Fibroblast of the aortic adventitia (primary cell): ENCODE results near the gene PKDCC. TPM values are rescaled to one million over a fixed set of nuclear protein-coding genes. Genes with fewer than 3 reads are reported as not detected.
"Not testable (repeated sequence)": the region's sequence is repeated elsewhere in the genome, so short reads cannot be mapped to it uniquely, and the experiment has no call there.

Experiments used
- DNase-seq: peaks from one replicate; pipeline ENCODE4 v3.0.0-alpha.2; 2010; ENCODE audit warnings: low read depth
- H3K4me3 ChIP-seq: 2 replicates; pipeline ENCODE4 v1.5.1; 2011; ENCODE audit warnings: low read depth, mild to moderate bottlenecking, control low read depth, low read length, moderate library complexity
- total RNA-seq: library from RNA; depleted of rRNA; stranded (reverse); fragments of >200 nt; gene quantifications from 2 replicates; pipeline ENCODE4 v1.2.3, GENCODE V29; 2012; ENCODE audit warnings: low replicate concordance
- TF ChIP-seq, protein P1 (sequence below): IDR thresholded peaks from 2 replicates; pipeline ENCODE4 v1.5.1; 2011; ENCODE audit warnings: mild to moderate bottlenecking, low read length, control low read depth, inconsistent platforms; ENCODE audit not compliant: insufficient read depth

Gene PKDCC
- total RNA-seq, 1 donor: 19.7 TPM

DNA sequence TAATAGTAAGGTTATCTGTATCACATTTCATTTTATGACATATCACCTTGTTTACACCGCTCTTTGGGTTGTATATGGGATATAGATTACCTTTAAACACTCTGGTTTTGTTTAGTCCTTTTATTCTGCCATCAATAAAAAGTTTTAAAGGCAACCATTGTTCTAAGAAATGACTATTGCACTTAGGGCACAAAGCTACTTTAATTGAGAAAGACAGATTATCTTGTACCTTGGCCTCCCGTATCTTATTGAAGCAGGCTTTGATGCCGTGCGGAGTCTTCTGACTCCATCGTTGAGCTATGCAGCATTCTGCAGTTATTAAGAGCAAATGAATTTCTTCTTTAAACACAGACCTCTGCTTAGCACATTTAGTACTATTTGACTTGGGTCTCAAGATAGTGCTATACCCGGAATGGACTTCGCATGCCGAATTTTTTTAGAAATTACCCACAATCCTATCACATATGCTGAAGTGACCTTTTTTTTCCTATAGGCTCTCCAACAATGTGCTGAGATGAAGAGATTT, 16.7 kb downstream of the PKDCC start:
- DNase-seq: peak; percentile 88
- TF ChIP-seq, protein P1, sequence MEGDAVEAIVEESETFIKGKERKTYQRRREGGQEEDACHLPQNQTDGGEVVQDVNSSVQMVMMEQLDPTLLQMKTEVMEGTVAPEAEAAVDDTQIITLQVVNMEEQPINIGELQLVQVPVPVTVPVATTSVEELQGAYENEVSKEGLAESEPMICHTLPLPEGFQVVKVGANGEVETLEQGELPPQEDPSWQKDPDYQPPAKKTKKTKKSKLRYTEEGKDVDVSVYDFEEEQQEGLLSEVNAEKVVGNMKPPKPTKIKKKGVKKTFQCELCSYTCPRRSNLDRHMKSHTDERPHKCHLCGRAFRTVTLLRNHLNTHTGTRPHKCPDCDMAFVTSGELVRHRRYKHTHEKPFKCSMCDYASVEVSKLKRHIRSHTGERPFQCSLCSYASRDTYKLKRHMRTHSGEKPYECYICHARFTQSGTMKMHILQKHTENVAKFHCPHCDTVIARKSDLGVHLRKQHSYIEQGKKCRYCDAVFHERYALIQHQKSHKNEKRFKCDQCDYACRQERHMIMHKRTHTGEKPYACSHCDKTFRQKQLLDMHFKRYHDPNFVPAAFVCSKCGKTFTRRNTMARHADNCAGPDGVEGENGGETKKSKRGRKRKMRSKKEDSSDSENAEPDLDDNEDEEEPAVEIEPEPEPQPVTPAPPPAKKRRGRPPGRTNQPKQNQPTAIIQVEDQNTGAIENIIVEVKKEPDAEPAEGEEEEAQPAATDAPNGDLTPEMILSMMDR: no peak
- no peak overlapping the region for H3K4me3 ChIP-seq

DNA sequence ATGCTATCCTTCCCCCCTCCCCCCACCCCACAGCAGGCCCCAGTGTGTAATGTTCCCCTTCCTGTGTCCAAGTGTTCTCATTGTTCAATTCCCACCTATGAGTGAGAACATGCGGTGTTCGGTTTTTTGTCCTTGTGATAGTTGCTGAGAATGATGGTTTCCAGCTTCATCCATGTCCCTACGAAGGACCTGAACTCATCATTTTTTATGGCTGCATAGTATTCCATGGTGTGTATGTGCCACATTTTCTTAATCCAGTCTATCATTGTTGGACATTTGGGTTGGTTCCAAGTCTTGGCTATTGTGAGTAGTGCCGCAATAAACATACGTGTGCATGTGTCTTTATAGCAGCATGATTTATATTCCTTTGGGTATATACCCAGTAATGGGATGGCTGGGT, 17.9 kb downstream of the PKDCC start:
- H3K4me3 ChIP-seq, DNase-seq: not testable (repeated sequence)

DNA sequence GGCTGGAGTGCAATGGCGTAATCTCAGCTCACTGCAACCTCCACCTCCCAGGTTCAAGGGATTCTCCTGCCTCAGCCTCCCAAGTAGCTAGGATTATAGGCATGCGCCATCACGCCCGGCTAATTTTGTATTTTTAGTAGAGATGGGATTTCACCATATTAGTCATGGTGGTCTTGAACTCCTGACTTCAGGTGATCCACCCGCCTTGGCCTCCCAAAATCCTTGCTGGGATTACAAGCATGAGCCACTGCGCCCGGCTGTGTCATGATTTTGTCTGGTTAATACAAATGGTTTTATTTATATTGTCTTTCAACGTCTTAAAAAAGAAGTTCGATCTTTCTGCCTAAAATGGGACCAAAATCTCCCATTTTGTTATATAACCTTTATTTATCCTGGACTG, 19.2 kb downstream of the PKDCC start:
- not testable (repeated sequence) for H3K4me3 ChIP-seq, DNase-seq

DNA sequence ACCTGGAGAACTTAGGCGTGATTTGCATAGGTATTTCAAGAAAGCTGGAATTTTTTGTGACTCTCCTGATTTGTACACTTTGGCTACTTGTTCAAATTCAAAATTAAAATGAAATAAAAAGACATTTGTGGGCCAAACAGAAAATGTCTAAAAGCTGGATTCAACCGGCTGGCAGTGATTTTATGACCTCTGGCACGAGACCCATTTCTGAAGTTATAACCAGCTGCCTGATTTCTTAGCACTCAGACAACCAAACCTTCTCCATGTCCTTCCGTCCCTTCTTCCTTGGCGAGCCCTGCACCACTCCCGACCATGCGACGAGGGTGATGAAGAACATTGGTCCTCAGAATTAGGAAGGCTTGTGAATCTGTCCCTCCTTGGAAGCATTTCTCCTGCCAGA, 19.7 kb downstream of the PKDCC start:
- no peak for DNase-seq
- H3K4me3 ChIP-seq: no peak overlapping the region

DNA sequence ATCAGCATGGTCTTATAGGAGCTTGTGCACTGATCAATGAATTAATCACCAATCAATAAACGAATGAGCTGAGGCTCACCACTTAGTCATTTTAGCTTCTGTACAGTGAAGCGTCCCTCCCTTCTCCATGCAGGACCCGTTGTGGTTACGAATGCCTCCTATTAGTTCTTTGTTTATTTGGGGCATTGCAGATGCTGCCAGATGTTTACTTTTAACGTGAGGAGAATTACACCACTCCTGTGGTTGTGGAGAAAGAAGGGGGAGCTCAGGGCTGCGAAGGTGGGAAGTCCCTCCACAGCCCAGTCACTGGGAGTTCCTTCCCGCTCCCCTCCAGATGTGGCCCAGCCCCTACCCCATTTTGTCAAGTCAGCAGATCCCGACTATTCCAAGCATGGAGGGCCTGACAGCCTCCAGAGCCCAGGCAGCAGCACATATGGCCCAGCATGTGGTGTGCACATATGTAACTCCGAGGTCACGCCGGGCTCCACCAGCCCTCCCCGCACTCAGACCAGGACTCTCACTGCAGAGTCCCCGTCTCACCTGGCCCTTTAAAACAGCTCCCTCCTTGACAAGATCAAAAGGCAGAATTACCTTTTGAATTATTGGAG, 20.9 kb downstream of the PKDCC start:
- no peak overlapping the region for H3K4me3 ChIP-seq
- TF ChIP-seq, protein P1: no peak
- no peak for DNase-seq

More for the DNA sequence above, 19.7 kb downstream of the PKDCC start:
- TF ChIP-seq, protein P1: no peak

DNA sequence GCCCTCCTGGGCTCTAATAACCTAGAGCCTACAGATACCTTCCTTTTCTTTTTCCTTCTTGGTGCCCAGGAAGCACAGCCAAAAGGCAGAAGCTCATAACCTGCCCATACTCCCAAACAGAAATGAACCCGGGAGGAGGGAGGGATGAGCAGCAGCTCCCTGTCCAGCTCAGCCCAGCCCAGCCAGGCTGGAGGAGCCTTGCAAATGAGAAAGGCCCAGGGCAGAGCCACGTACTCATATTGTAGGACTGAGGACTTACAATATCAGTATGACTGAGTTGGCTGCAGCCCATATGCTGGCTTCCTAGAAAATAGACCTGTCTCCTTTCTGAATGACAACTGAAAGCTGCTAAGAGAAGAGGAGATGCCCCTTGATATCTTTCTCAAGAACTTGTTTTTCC, 21.7 kb downstream of the PKDCC start:
- TF ChIP-seq, protein P1: no peak
- no peak for DNase-seq
- no peak overlapping the region for H3K4me3 ChIP-seq

DNA sequence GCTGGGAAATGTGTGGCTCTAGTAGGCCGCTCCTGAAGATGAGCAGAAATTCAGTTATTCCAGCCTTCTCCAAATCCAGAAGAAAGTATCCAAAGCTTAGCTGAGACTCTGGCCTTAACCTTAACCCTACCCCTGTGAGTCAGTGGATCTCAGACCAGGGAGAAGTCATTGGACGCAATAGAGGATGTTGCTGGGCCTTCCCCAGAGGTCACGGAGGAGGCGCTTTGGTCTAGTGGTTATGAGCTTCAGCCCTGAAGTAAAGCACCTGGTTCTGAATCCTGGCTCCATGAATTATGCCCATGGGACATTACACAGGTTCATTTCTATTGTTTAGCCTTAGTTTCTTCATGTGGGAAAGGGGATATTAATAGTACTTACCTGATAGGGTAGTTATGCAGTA, 24.0 kb downstream of the PKDCC start:
- H3K4me3 ChIP-seq: no peak overlapping the region
- no peak for DNase-seq

More for the DNA sequence above, 24.0 kb downstream of the PKDCC start:
- TF ChIP-seq, protein P1: no peak
